GM18511 (cell line): ENCODE measurements around the gene RABEP2.

Source experiments
- ATAC-seq: cut with Tn5 transposase; IDR thresholded peaks from one replicate; pipeline ENCODE4 v1.9.1; 2021; ENCODE audit warnings: mild to moderate bottlenecking, moderate library complexity; ENCODE audit not compliant: unreplicated experiment

Gene RABEP2

DNA sequence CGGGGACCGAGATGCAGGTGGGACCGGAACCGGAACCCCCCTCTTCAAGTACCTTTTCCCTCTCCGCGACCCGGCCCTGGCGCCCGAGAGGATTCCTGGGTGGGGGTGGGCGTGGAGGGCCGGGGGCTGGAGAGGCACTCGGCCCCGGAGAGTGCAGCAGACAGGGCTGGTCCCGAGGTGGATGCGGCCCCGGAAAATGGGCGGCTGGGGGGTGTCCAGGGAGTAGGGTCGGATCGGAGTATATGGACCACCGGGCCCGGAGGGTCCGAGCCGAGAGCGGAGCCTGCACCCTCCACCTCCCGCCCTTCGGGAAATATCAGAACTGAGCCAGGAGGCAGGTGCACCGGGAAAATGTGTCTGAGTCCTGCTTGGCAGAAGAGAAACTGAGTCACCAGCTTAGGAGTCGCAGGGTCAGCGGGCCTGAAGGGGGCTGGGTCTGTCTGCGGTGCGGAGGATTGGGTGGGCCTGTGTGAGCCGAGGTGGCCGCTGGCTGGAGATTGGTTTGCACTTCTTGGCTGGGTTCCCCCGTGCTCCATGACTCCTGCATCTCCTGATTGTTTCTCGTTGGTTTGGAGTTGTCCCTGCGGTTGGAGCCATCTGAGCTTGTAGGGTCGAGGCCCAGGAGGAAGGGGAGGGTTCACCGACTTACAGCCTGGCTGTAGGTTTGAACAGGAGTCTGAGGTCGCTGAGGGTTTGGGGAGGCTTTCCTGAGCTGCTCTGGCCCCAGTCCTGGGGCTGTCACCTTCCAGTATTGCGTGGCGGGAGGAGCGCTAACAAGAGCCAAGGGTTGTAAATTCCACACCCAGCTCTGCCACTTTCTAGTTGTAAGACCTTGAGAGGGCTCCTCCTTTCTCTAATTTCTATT, 60.9 kb downstream of the RABEP2 start:
- ATAC-seq, result peak; percentile 6

- ATAC-seq, result no peak
These were observed 65.7 kb downstream of the RABEP2 start for GRCh38 chr16:28859326-28859725.

- ATAC-seq, result no peak
These were observed 66.6 kb downstream of the RABEP2 start for GRCh38 chr16:28858421-28858820.
